H1 (cell line): ENCODE results near the gene ACOT12.

Experiments used
- BCL11A ChIP-seq, 2 experiments: IDR thresholded peaks; one replicate each; pipeline ENCODE4 v1.6.1; 2011; ENCODE audit warnings: low read depth in 2 of 2, low read length in 2 of 2, mild to moderate bottlenecking in 2 of 2
- CBX5 ChIP-seq: fragments of 300-800, 300-1000 bp; sonication (generic); IDR thresholded peaks from 2 replicates; pipeline ENCODE4 v1.7.1; 2016; ENCODE audit warnings: antibody characterized with exemption, low read length, low read depth
- CTCF ChIP-seq, 3 experiments: IDR thresholded peaks; 1 replicate in 2 of 3; 2 replicates in 1 of 3; pipeline versions ENCODE4 v1.5.1 to v1.6.1; 2011; ENCODE audit warnings: low read length in 3 of 3, mild to moderate bottlenecking in 3 of 3, inconsistent platforms in 2 of 3, low read depth in 1 of 3, moderate library complexity in 1 of 3; ENCODE audit not compliant: insufficient read depth in 1 of 3; ENCODE audit errors: control extremely low read depth in 1 of 3
- MAX ChIP-seq: IDR thresholded peaks from 2 replicates; pipeline ENCODE4 v1.6.1; 2012; ENCODE audit warnings: inconsistent platforms
- PHF8 ChIP-seq: fragments of 200-600 bp; sonication (generic); conservative IDR thresholded peaks from 2 replicates; pipeline ENCODE4 v1.7.1; 2012; ENCODE audit warnings: low read depth, mild to moderate bottlenecking, inconsistent platforms, low read length, moderate library complexity
- POLR2A ChIP-seq, 2 experiments: IDR thresholded peaks; 1 replicate in 1 of 2; 2 replicates in 1 of 2; pipeline ENCODE4 v1.6.1; 2011; ENCODE audit warnings: low read depth in 2 of 2, low read length in 2 of 2, mild to moderate bottlenecking in 2 of 2; ENCODE audit errors: control extremely low read depth in 1 of 2
- TAF1 ChIP-seq: IDR thresholded peaks from 2 replicates; pipeline ENCODE4 v1.6.1; 2011; ENCODE audit warnings: mild to moderate bottlenecking, low read depth, low read length

DNA sequence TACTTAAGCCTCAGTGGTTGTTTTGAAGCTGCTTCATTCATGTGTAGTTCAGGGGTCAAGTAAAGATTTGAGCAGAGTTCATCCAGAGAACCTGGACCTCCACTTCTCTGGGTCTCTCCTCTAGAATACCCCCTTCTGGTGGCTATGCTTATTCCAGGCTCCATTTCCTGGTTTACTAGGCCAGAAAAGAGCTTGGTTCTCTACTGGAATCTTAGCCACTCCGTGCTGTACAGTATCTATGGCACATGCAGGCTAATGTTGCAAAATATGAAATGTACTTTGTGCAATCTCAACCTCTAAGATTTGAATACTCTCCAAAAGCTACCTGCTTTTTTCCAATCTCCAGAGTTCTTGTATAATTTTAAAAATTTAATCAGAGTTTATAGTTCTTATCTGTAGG, 110.0 kb downstream of the ACOT12 start:
- TF ChIP-seq POLR2A (IDR thresholded peaks at IDR 0.05; ENCODE audit: control extremely low read depth in 1 of 2, low read depth in 2 of 2, low read length in 2 of 2) (no peak), PHF8 (no peak), CTCF (IDR thresholded peaks at IDR 0.05; ENCODE audit: control extremely low read depth in 1 of 3, insufficient read depth in 1 of 3, low read depth in 1 of 3, low read length in 3 of 3) (no peak), CBX5 (no peak), BCL11A (IDR thresholded peaks at IDR 0.05; ENCODE audit: low read depth in 2 of 2, low read length in 2 of 2) (no peak), MAX (no peak), TAF1 (no peak)
